K562 (cell line): ENCODE results near the gene MDH2. TPM values are rescaled to one million over a fixed set of nuclear protein-coding genes. Genes with fewer than 3 reads are reported as not detected.
"Not testable (repeated sequence)": the region's sequence is repeated elsewhere in the genome, so short reads cannot be mapped to it uniquely, and the experiment has no call there.

ENCODE experiments used
- ATAC-seq: fragments of 200-7000 bp; cut with Tn5 transposase; 3 replicates; pipeline ENCODE4 v1.9.1; 2020; ENCODE audit warnings: moderate library complexity
- BruUV-seq: library from RNA; stranded (reverse); fragments of 400-500 nt; replicated peaks from 2 replicates; lab custom pipeline; 2021; lab: Mats Ljungman, UMichigan
- CTCF ChIA-PET: fragments of 300-600 bp; formaldehyde crosslinking; extraction: SDS; loops from one replicate; lab custom pipeline; 2021; ENCODE audit warnings: low intra/inter-chr PET ratio; lab: Yijun Ruan, JAX
- POLR2A ChIA-PET: fragments of 300-600, 350-650 bp; sonication (Branson Sonifier 250); formaldehyde crosslinking; extraction: SDS; loops from one replicate; lab custom pipeline; 2021; ENCODE audit warnings: antibody characterized with exemption, inconsistent platforms; lab: Yijun Ruan, JAX
- DNase-seq, 4 experiments: peaks; one replicate each; pipeline versions ENCODE4 v3.0.0 to v3.0.0-alpha.2; 2011 to 2018; ENCODE audit warnings: low spot score in 3 of 4, mixed read lengths in 3 of 4; ENCODE audit errors: extremely low read depth in 1 of 4
- FAIRE-seq: peaks from 2 replicates; lab custom pipeline; 2011; peaks lifted over from hg19 to GRCh38; lab: Jason Lieb, UNC
- H2AFZ ChIP-seq: 2 replicates; pipeline ENCODE4 v1.6.0; 2011; ENCODE audit warnings: low read depth, low read length, control low read depth, inconsistent platforms
- H3K27ac ChIP-seq: fragments of 200-600 bp; 3 replicates; pipeline ENCODE4 v1.8.0; 2011; ENCODE audit warnings: low read depth, mild to moderate bottlenecking, control low read depth, inconsistent platforms, low read length, moderate library complexity, mixed read lengths; ENCODE audit errors: extremely low read depth
- H3K27me3 ChIP-seq, 2 experiments: fragments of 300-600 bp in 1 of 2; 2 replicates in 1 of 2; 3 replicates in 1 of 2; pipeline versions ENCODE4 v1.6.0 to v1.8.0; 2011; ENCODE audit warnings: inconsistent platforms in 2 of 2, low read length in 2 of 2, mild to moderate bottlenecking in 1 of 2, mixed read lengths in 1 of 2, moderate library complexity in 1 of 2; ENCODE audit not compliant: control insufficient read depth in 2 of 2, insufficient read depth in 2 of 2
- H3K36me3 ChIP-seq: fragments of 300-600 bp; 3 replicates; pipeline ENCODE4 v1.8.0; 2011; ENCODE audit warnings: mild to moderate bottlenecking, low read length, inconsistent platforms; ENCODE audit not compliant: control insufficient read depth, insufficient read depth
- H3K4me1 ChIP-seq, 2 experiments: fragments of 200-600 bp in 1 of 2; replicated peaks in 1 of 2; 2 replicates in 1 of 2; 3 replicates in 1 of 2; pipeline versions ENCODE4 v1.5.1 to v1.8.0; 2011; ENCODE audit warnings: inconsistent platforms in 2 of 2, low read length in 2 of 2, mild to moderate bottlenecking in 1 of 2, mixed read lengths in 1 of 2, moderate library complexity in 1 of 2; ENCODE audit not compliant: control insufficient read depth in 2 of 2, insufficient read depth in 2 of 2
- H3K4me2 ChIP-seq: 2 replicates; pipeline ENCODE4 v1.6.1; 2011; ENCODE audit warnings: low read length, control low read depth, inconsistent platforms, mixed read lengths; ENCODE audit not compliant: insufficient read depth
- H3K4me3 ChIP-seq: fragments of 200-600 bp; sonication (generic), shearing (Covaris generic); 2 replicates; pipeline ENCODE4 v1.5.1; 2016; ENCODE audit warnings: control low read depth, inconsistent platforms
- H3K79me2 ChIP-seq: fragments of 200-600 bp; 3 replicates; pipeline ENCODE4 v1.8.0; 2011; ENCODE audit warnings: low read length, inconsistent platforms; ENCODE audit not compliant: control insufficient read depth, insufficient read depth
- H3K9ac ChIP-seq, 2 experiments: 2 replicates each; pipeline versions ENCODE4 v1.6.0 to v1.6.1; 2011; ENCODE audit warnings: low read depth in 2 of 2, low read length in 2 of 2, control low read depth in 1 of 2, inconsistent platforms in 1 of 2, mild to moderate bottlenecking in 1 of 2, mixed read lengths in 1 of 2; ENCODE audit not compliant: insufficient read depth in 1 of 2
- H3K9me1 ChIP-seq: one replicate; pipeline ENCODE4 v1.6.0; 2011; ENCODE audit warnings: inconsistent platforms, mild to moderate bottlenecking, low read length, moderate library complexity; ENCODE audit not compliant: control insufficient read depth, insufficient read depth
- H3K9me3 ChIP-seq: replicated peaks from 2 replicates; pipeline ENCODE4 v1.5.1; 2011; ENCODE audit warnings: low read depth, low read length, inconsistent platforms; ENCODE audit not compliant: control insufficient read depth, insufficient read depth
- H4K20me1 ChIP-seq: replicated peaks from 2 replicates; pipeline ENCODE4 v1.6.1; 2011; ENCODE audit warnings: low read length, inconsistent platforms, mixed read lengths; ENCODE audit not compliant: control insufficient read depth, insufficient read depth
- CTBP1 ChIP-seq: fragments of 450-650 bp; IDR thresholded peaks from 2 replicates; pipeline ENCODE4 v1.6.1; 2016; ENCODE audit warnings: borderline replicate concordance
- MECOM ChIP-seq: fragments of 250-450 bp; sonication (Bioruptor Pico); IDR thresholded peaks from 2 replicates; pipeline ENCODE4 v1.8.0; 2022; ENCODE audit warnings: inconsistent platforms
- RCOR1 ChIP-seq, 2 experiments: IDR thresholded peaks; 2 replicates each; pipeline ENCODE4 v1.6.1; 2012; ENCODE audit warnings: low read depth in 2 of 2, low read length in 2 of 2, borderline replicate concordance in 1 of 2, improper control_type of control experiment in 1 of 2
- WGBS: fragments of 100-300 bp; shearing (Covaris generic); methylation state at CpG from one replicate; pipeline ENCODE4 v1.1.6; 2016; ENCODE audit warnings: low coverage, mixed read lengths; ENCODE audit not compliant: insufficient coverage; ENCODE audit errors: missing lambda C conversion rate; 5-methylcytosine and 5-hydroxymethylcytosine counted together
- in situ Hi-C: fragments of 300-500 bp; cut with MboI; formaldehyde crosslinking; loops from 4 replicates; pipeline ENCODE4 v1.15.0; 2018; ENCODE audit warnings: inconsistent platforms, mixed read lengths
- intact Hi-C: fragments of 100-400 bp; cut with micrococcal nuclease; formaldehyde crosslinking; loops from 2 replicates; pipeline ENCODE4 v1.14.2; 2022
- polyA plus RNA-seq, 8 experiments: library from polyadenylated mRNA; depleted of rRNA in 4 of 8; stranded (reverse) in 5 of 8; unstranded in 3 of 8; fragments of >200 nt; fragmentation: Nextera tagmentation in 2 of 8; fragmentation: Illumina TruSeq in 1 of 8; extraction: Ambion mirVana in 2 of 8; extraction: Trizol in 1 of 8; gene quantifications; 2 replicates each; pipeline versions ENCODE4 v1.2.1 to v1.2.3, GENCODE V29; 2011 to 2014; ENCODE audit warnings: inconsistent platforms in 1 of 8, missing spikeins in 1 of 8
- total RNA-seq, 7 experiments: library from RNA; depleted of rRNA in 6 of 7; stranded (reverse); fragments of >200 nt in 6 of 7; fragmentation: Illumina TruSeq in 2 of 7; extraction: Trizol in 2 of 7; gene quantifications; 2 replicates each; pipeline versions ENCODE4 v1.2.1 to v1.2.3, GENCODE V29; 2011 to 2021; ENCODE audit warnings: low replicate concordance in 1 of 7

MDH2 gene
- total and polyA plus RNA-seq, 9 of the 15 experiments (the other 6 are each of a cell fraction or from before 2014, with no cell fraction given), result 106 to 701 (median 242) TPM

DNA sequence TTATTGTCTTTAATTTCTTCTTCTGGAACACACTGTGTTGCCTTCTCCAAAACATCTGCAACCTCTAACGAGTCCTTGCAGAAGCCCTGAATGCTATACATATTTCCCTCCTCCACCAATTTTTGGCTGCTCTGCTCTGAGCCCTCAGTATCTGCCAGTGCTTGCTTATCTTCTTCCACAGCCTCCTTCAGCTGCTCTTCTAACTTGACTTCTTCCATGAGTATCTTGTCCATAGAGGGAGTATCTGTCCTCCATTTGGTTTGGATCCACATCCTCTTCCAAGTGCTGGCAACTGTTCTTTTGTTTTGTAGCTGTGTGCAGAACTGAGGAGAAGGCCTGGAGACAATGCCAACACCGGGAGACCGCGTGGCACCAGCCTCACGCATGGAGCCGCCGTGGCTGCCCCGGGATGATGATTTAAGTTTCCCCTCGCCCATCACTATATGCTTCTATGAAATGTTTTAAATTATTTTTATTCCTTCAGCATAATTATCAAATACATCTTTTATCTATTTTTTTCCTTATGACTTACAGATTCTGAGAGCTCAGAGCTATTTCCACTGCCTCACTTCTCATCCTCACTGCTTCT is 65.2 kb downstream of the MDH2 start:
- H3K9ac ChIP-seq, H3K4me1 ChIP-seq, H2AFZ ChIP-seq, FAIRE-seq, intact Hi-C loops, H3K27ac ChIP-seq, H3K79me2 ChIP-seq, H4K20me1 ChIP-seq, BruUV-seq, H3K4me3 ChIP-seq, CTCF ChIA-PET, H3K9me3 ChIP-seq, H3K4me2 ChIP-seq, H3K27me3 ChIP-seq, H3K9me1 ChIP-seq, H3K36me3 ChIP-seq, POLR2A ChIA-PET, in situ Hi-C loops: not testable (repeated sequence)
- peak in 1 of 4 experiments; percentile 23 for DNase-seq
- 68% methylated on average over 9 of the region's 9 CpGs for WGBS
- peak; percentile 60 for ATAC-seq
- TF ChIP-seq MECOM (CRISPR knock-in tag) (peak; percentile 84; the same call in 1 of the 2 replicates), RCOR1 (IDR thresholded peaks at IDR 0.05; ENCODE audit: borderline replicate concordance in 1 of 2, low read depth in 2 of 2, low read length in 2 of 2) (peak in 1 of 2 experiments; percentile 20; a peak in 1 of 4 replicates), CTBP1 (peak; percentile 80; the same call in 1 of the 2 replicates)
- TF ChIP-seq, all 486 proteins: peak for 3; not testable (repeated sequence) for 483

DNA sequence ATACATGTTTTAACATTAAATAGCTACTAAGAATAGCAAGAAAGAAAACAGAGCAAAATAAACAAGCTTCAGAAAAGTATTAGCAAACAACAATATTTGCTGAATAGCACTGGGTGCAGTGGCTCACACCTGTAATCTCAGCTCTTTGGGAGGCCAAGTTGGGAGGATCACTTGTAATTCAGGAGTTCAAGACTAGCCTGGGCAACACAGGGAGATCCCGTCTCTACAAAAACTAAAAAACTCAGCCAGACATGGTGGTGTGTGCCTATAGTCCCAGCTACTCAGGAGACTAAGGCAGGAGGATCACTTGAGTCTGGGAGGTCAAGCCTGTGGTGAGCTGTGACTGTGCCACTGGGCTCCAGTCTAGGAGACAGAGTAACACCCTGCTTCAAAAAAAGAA is 66.8 kb downstream of the MDH2 start:
- FAIRE-seq, H3K4me1 ChIP-seq, H3K36me3 ChIP-seq, H3K9ac ChIP-seq, ATAC-seq, in situ Hi-C loops, H3K4me2 ChIP-seq, H2AFZ ChIP-seq, H3K27me3 ChIP-seq, H3K79me2 ChIP-seq, CTCF ChIA-PET, BruUV-seq, DNase-seq, H3K4me3 ChIP-seq, H4K20me1 ChIP-seq, intact Hi-C loops, H3K27ac ChIP-seq, H3K9me1 ChIP-seq, H3K9me3 ChIP-seq: not testable (repeated sequence)
- POLR2A ChIA-PET, result interaction anchor here (0.6 to 0.9 kb wide), 3 partner anchors 21 to 104 kb away, joined by 3 read pairs; no protein-coding TSS in a partner anchor
- 50% methylated on average over 1 of the region's 1 CpG for WGBS
